H9 (cell line): ENCODE measurements around the gene GABRG2. TPM values are rescaled to one million over a fixed set of nuclear protein-coding genes. Genes with fewer than 3 reads are reported as not detected.

Experiments used
- DNase-seq: peaks from one replicate; pipeline ENCODE4 v3.0.0-alpha.2; 2017
- H2AFZ ChIP-seq: one replicate; pipeline ENCODE4 v1.6.1; 2013; ENCODE audit warnings: mild to moderate bottlenecking, low read length, control low read depth, moderate library complexity
- H2AK5ac ChIP-seq: 2 replicates; pipeline ENCODE4 v1.6.1; 2013; ENCODE audit warnings: low read length, control low read depth, mixed read lengths; ENCODE audit not compliant: insufficient read length
- H2BK120ac ChIP-seq: one replicate; pipeline ENCODE4 v1.6.1; 2013; ENCODE audit warnings: low read depth, mild to moderate bottlenecking, low read length, control low read depth, inconsistent platforms; ENCODE audit not compliant: poor library complexity, severe bottlenecking
- H2BK12ac ChIP-seq: 2 replicates; pipeline ENCODE4 v1.6.1; 2013; ENCODE audit warnings: low read length, control low read depth, mixed read lengths, low read depth; ENCODE audit not compliant: insufficient read length
- H2BK15ac ChIP-seq: 2 replicates; pipeline ENCODE4 v1.6.1; 2013; ENCODE audit warnings: low read depth, low read length, control low read depth
- H2BK20ac ChIP-seq: one replicate; pipeline ENCODE4 v1.6.1; 2013; ENCODE audit warnings: low read depth, mild to moderate bottlenecking, low read length, control low read depth, inconsistent platforms; ENCODE audit not compliant: poor library complexity, severe bottlenecking
- H2BK5ac ChIP-seq: 2 replicates; pipeline ENCODE4 v1.6.1; 2013; ENCODE audit warnings: low read length, control low read depth, mixed read lengths; ENCODE audit not compliant: insufficient read length
- H3K14ac ChIP-seq: 2 replicates; pipeline ENCODE4 v1.6.1; 2013; ENCODE audit warnings: low read length, control low read depth; ENCODE audit not compliant: insufficient read depth
- H3K18ac ChIP-seq: 2 replicates; pipeline ENCODE4 v1.6.1; 2013; ENCODE audit warnings: low read depth, mild to moderate bottlenecking, mixed read lengths, low read length, control low read depth; ENCODE audit not compliant: insufficient read length
- H3K23ac ChIP-seq: 2 replicates; pipeline ENCODE4 v1.6.1; 2013; ENCODE audit warnings: low read length, control low read depth, mixed read lengths, low read depth; ENCODE audit not compliant: insufficient read length
- H3K23me2 ChIP-seq: 2 replicates; pipeline ENCODE4 v1.6.1; 2013; ENCODE audit warnings: low read depth, mild to moderate bottlenecking, mixed read lengths, low read length, control low read depth; ENCODE audit not compliant: insufficient read length, poor library complexity, severe bottlenecking
- H3K27ac ChIP-seq: 2 replicates; pipeline ENCODE4 v1.5.1; 2013; ENCODE audit warnings: low read length, control low read depth, mixed read lengths, low read depth; ENCODE audit not compliant: insufficient read length
- H3K27me3 ChIP-seq: 2 replicates; pipeline ENCODE4 v1.6.1; 2013; ENCODE audit warnings: low read length, control low read depth, inconsistent platforms; ENCODE audit not compliant: insufficient read depth
- H3K4ac ChIP-seq: 2 replicates; pipeline ENCODE4 v1.6.1; 2013; ENCODE audit warnings: low read depth, mild to moderate bottlenecking, control low read depth, inconsistent platforms, low read length, moderate library complexity
- H3K4me1 ChIP-seq: 2 replicates; pipeline ENCODE4 v1.6.1; 2013; ENCODE audit warnings: low read length, control low read depth, inconsistent platforms; ENCODE audit not compliant: insufficient read depth
- H3K4me2 ChIP-seq: 2 replicates; pipeline ENCODE4 v1.6.1; 2013; ENCODE audit warnings: low read length, control low read depth, mixed read lengths; ENCODE audit not compliant: insufficient read length, insufficient read depth
- H3K56ac ChIP-seq: 2 replicates; pipeline ENCODE4 v1.6.1; 2013; ENCODE audit warnings: low read depth, mild to moderate bottlenecking, mixed read lengths, low read length, control low read depth; ENCODE audit not compliant: insufficient read length
- H3K79me1 ChIP-seq: 2 replicates; pipeline ENCODE4 v1.6.1; 2013; ENCODE audit warnings: low read depth, mild to moderate bottlenecking, moderate library complexity, low read length, control low read depth, inconsistent platforms; ENCODE audit not compliant: insufficient read depth, poor library complexity, severe bottlenecking
- H3K79me2 ChIP-seq: 2 replicates; pipeline ENCODE4 v1.6.1; 2013; ENCODE audit warnings: low read length, control low read depth, inconsistent platforms; ENCODE audit not compliant: insufficient read depth
- H3K9ac ChIP-seq: 2 replicates; pipeline ENCODE4 v1.6.1; 2013; ENCODE audit warnings: low read length, control low read depth, mixed read lengths; ENCODE audit not compliant: insufficient read length; ENCODE audit errors: extremely low read depth
- H3K9me3 ChIP-seq: one replicate; pipeline ENCODE4 v1.6.1; 2013; ENCODE audit warnings: low read depth, low read length, inconsistent platforms; ENCODE audit not compliant: control insufficient read depth
- H3T11ph ChIP-seq: one replicate; pipeline ENCODE4 v1.6.1; 2013; ENCODE audit warnings: mild to moderate bottlenecking, low read length, control low read depth, inconsistent platforms
- H4K20me1 ChIP-seq: one replicate; pipeline ENCODE4 v1.6.1; 2013; ENCODE audit not compliant: control insufficient read depth, insufficient read length, insufficient read depth
- H4K5ac ChIP-seq: 2 replicates; pipeline ENCODE4 v1.6.1; 2013; ENCODE audit warnings: low read depth, mild to moderate bottlenecking, mixed read lengths, low read length, control low read depth; ENCODE audit not compliant: insufficient read length
- H4K8ac ChIP-seq: replicated peaks from 2 replicates; pipeline ENCODE4 v1.6.1; 2013; ENCODE audit warnings: low read length, control low read depth, mixed read lengths, low read depth; ENCODE audit not compliant: insufficient read length
- H4K91ac ChIP-seq: 2 replicates; pipeline ENCODE4 v1.6.1; 2013; ENCODE audit warnings: low read depth, mild to moderate bottlenecking, moderate library complexity, mixed read lengths, low read length, control low read depth; ENCODE audit not compliant: insufficient read length
- H3K27ac Mint-ChIP-seq, 3 experiments: 2 replicates in 2 of 3; 3 replicates in 1 of 3; pipeline ENCODE4 v1.8.0; 2020 to 2021; ENCODE audit warnings: mixed read lengths in 3 of 3, mild to moderate bottlenecking in 1 of 3, moderate library complexity in 1 of 3
- H3K27me3 Mint-ChIP-seq: 2 replicates; pipeline ENCODE4 v1.8.0; 2021; ENCODE audit warnings: low read depth, mild to moderate bottlenecking, moderate library complexity, mixed read lengths
- H3K36me3 Mint-ChIP-seq, 3 experiments: 2 replicates in 2 of 3; 3 replicates in 1 of 3; pipeline ENCODE4 v1.8.0; 2020 to 2021; ENCODE audit warnings: low read depth in 3 of 3, mixed read lengths in 3 of 3; ENCODE audit not compliant: insufficient read depth in 1 of 3
- H3K4me1 Mint-ChIP-seq, 2 experiments: 2 replicates each; pipeline ENCODE4 v1.8.0; 2020; ENCODE audit warnings: mixed read lengths in 2 of 2
- H3K4me3 Mint-ChIP-seq, 2 experiments: 2 replicates in 1 of 2; 3 replicates in 1 of 2; pipeline ENCODE4 v1.8.0; 2020 to 2021; ENCODE audit warnings: mild to moderate bottlenecking in 2 of 2, mixed read lengths in 2 of 2, moderate library complexity in 1 of 2
- H3K9me3 Mint-ChIP-seq, 2 experiments: 2 replicates in 1 of 2; 3 replicates in 1 of 2; pipeline ENCODE4 v1.8.0; 2020; ENCODE audit warnings: mild to moderate bottlenecking in 2 of 2, mixed read lengths in 2 of 2, moderate library complexity in 1 of 2
- CTCF ChIP-seq: fragments of 200-600 bp; sonication (generic); conservative IDR thresholded peaks from 3 replicates; pipeline ENCODE4 v1.8.0; 2021; ENCODE audit warnings: antibody characterized with exemption, mild to moderate bottlenecking
- WGBS: extraction: QIAGEN DNeasy Blood & Tissue Kit; methylation state at CpG from one replicate; pipeline ENCODE4 v1.1.7; 2013; ENCODE audit warnings: missing lambda C conversion rate, low lambda C conversion rate, mixed read lengths; ENCODE audit not compliant: insufficient read length; ENCODE audit errors: extremely low coverage; 5-methylcytosine and 5-hydroxymethylcytosine counted together
- total RNA-seq: library from RNA; stranded (reverse); gene quantifications from 2 replicates; pipeline ENCODE4 v1.2.1, GENCODE V29; 2021

The GABRG2 gene
- total RNA-seq, 1 experiment from 2014 or later: 0.98 TPM

DNA sequence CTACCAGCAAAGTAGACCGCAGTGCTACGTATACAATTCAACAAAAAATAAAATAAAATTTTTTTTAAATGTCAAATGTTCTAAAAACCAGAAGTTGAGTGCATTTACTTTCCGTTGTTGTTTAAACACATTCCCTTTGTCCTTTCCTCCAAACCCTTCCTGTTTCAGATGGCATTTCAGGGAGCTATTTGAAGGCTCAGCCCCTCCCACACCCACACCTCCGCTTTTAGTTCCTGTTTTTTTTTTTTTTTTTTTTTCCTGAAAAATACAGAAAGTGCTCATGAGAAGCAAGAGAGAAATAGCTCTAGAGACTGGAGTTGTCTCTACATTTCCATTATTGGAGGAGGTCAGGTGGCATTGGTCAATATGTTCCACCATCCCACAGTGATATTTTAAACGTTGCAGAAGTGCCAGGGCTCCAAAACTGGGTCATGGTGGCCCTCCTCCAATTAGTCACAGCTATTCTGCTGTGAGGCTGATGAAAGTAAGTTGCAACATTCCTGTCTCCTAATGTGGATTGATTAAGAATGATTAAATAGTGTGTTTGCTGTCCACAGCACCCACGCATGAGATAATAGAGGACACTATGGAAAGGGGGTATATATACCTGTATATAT, 106.9 kb downstream of the GABRG2 start:
- no peaks in the 10 kb centered on the region for H3K23me2 ChIP-seq
- H3K4ac ChIP-seq: no peak overlapping the region
- no peak for DNase-seq
- no peak overlapping the region for H3K4me2 ChIP-seq
- no peak overlapping the region for H3K23ac ChIP-seq
- H3K14ac ChIP-seq: no peak overlapping the region
- no peak overlapping the region for H3K56ac ChIP-seq
- H3K9ac ChIP-seq: no peak overlapping the region
- no peak overlapping the region for H3T11ph ChIP-seq
- no peak overlapping the region for H2BK12ac ChIP-seq
- no peak overlapping the region for H2AK5ac ChIP-seq
- H3K18ac ChIP-seq: no peak overlapping the region
- H4K5ac ChIP-seq: no peak overlapping the region
- H3K27ac ChIP-seq: no peak overlapping the region
- Mint-ChIP-seq H3K4me3 (no peak overlapping the region), H3K9me3 (no peaks in the 10 kb centered on the region), H3K36me3 (no peaks in the 10 kb centered on the region), H3K4me1 (peaks cover 2 to 4% of the 10 kb centered on the region in 2 experiments; a peak in 2 of 4 replicates), H3K27ac (no peak overlapping the region), H3K27me3 (no peaks in the 10 kb centered on the region)
- H3K79me2 ChIP-seq: no peaks in the 10 kb centered on the region
- H4K91ac ChIP-seq: no peak overlapping the region
- no peaks in the 10 kb centered on the region for H3K4me1 ChIP-seq
- H3K9me3 ChIP-seq: no peaks in the 10 kb centered on the region
- no peaks in the 10 kb centered on the region for H3K27me3 ChIP-seq
- H4K8ac ChIP-seq: no peak overlapping the region
- no peak overlapping the region for H2BK120ac ChIP-seq
- H4K20me1 ChIP-seq: no peaks in the 10 kb centered on the region
- no peaks in the 10 kb centered on the region for H3K79me1 ChIP-seq
- TF ChIP-seq CTCF: no peak
- H2BK20ac ChIP-seq: no peak overlapping the region
- no peak overlapping the region for H2BK15ac ChIP-seq
- WGBS: no CpG with 5 or more reads among the region's 6 CpGs
- H2BK5ac ChIP-seq: no peak overlapping the region
- no peak overlapping the region for H2AFZ ChIP-seq
